BLaER1 (cell line): ENCODE results near the gene PKIG.

ENCODE experiments used
- H3K27ac ChIP-seq: shearing (Covaris generic); formaldehyde crosslinking; 2 replicates; pipeline ENCODE4 v1.8.1; 2022
- H3K27me3 ChIP-seq: shearing (Covaris generic); formaldehyde crosslinking; 2 replicates; pipeline ENCODE4 v1.8.1; 2022
- H3K36me3 ChIP-seq: shearing (Covaris generic); formaldehyde crosslinking; 2 replicates; pipeline ENCODE4 v1.8.1; 2022
- H3K4me1 ChIP-seq: shearing (Covaris generic); formaldehyde crosslinking; 2 replicates; pipeline ENCODE4 v1.8.1; 2022
- H3K4me2 ChIP-seq: shearing (Covaris generic); formaldehyde crosslinking; 2 replicates; pipeline ENCODE4 v1.8.1; 2022
- H3K4me3 ChIP-seq: shearing (Covaris generic); formaldehyde crosslinking; 2 replicates; pipeline ENCODE4 v1.8.1; 2022
- H3K9ac ChIP-seq: shearing (Covaris generic); formaldehyde crosslinking; 2 replicates; pipeline ENCODE4 v1.8.1; 2022
- H3K9me3 ChIP-seq: shearing (Covaris generic); formaldehyde crosslinking; 2 replicates; pipeline ENCODE4 v1.8.1; 2022
- H4K20me1 ChIP-seq: shearing (Covaris generic); formaldehyde crosslinking; 2 replicates; pipeline ENCODE4 v1.8.1; 2022
- Cebpa-rat ChIP-seq: shearing (Covaris generic); IDR thresholded peaks from 2 replicates; pipeline ENCODE4 v1.8.1; 2022

Gene PKIG

DNA sequence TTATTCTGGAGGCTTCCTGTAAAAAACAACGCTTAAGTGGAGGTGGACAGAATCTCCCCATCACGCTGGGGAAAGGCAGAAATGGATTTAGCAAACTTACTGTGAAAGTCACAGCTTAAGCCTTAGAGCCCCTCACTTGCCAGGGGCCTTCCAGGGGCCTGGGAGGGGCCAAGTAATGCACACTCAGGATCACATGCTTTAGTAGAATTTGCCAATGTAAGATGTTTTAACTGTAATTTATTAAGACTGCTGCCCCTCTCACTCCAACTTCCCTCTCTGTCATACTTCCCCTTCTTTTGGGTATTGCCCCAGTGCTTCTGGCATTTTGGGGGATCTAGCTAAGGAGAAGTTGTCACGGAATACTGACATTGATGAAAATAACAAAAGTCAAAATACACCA is 81.8 kb downstream of the PKIG start:
- H3K9ac ChIP-seq = no peak overlapping the region
- H3K27me3 ChIP-seq = no peaks in the 10 kb centered on the region
- no peaks in the 10 kb centered on the region for H3K9me3 ChIP-seq
- H3K27ac ChIP-seq = no peak overlapping the region
- no peak overlapping the region for H3K4me2 ChIP-seq
- peaks cover 4% of the 10 kb centered on the region; the same call in 1 of the 2 replicates for H3K4me1 ChIP-seq
- no peaks in the 10 kb centered on the region for H4K20me1 ChIP-seq
- H3K36me3 ChIP-seq = no peaks in the 10 kb centered on the region
- no peak for TF ChIP-seq Cebpa-rat
- H3K4me3 ChIP-seq = no peak overlapping the region

DNA sequence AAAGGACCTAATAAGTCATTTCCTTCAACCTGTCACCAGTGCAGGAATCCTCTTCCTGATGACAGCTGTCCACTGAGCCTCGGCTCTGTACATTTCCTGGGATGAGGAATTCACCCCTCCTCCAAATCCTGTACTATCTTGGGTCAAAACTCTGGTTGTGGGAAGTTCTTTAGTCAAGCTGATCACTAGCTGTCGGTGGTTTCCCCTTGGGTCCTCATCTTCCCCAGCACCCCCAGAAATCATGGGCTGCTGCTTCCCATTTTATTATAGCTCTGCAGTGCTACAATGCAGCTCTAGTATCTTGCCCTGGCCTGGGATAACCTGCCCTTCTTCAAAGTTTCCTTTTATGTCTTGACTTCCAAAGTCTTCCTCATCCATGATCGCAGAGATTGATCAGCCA is 83.7 kb downstream of the PKIG start:
- Histone ChIP-seq H3K27ac (no peak overlapping the region), H3K4me2 (no peak overlapping the region)

More for the DNA sequence above, 83.7 kb downstream of the PKIG start:
- H3K9ac ChIP-seq = no peak overlapping the region
- H4K20me1 ChIP-seq = no peaks in the 10 kb centered on the region
- TF ChIP-seq Cebpa-rat = no peak
- no peaks in the 10 kb centered on the region for H3K9me3 ChIP-seq
- H3K36me3 ChIP-seq = no peaks in the 10 kb centered on the region
- H3K4me3 ChIP-seq = no peak overlapping the region
- no peaks in the 10 kb centered on the region for H3K27me3 ChIP-seq
- peaks cover 15% of the 10 kb centered on the region for H3K4me1 ChIP-seq
